SU-DHL-6 (cell line): ENCODE data around the gene TNFSF11.
"Not testable (repeated sequence)": the region's sequence is repeated elsewhere in the genome, so short reads cannot be mapped to it uniquely, and the experiment has no call there.

Experiments used
- H2AFZ ChIP-seq: fragments of 200-600 bp; sonication (generic); 2 replicates; pipeline ENCODE4 v1.6.1; 2014; ENCODE audit warnings: low read depth, mild to moderate bottlenecking, moderate library complexity, mixed read lengths, antibody characterized with exemption, low read length; ENCODE audit not compliant: severe bottlenecking
- H3F3A ChIP-seq: fragments of 200-600 bp; shearing (Covaris generic); 2 replicates; pipeline ENCODE4 v1.6.0; 2016; ENCODE audit warnings: antibody characterized with exemption, mild to moderate bottlenecking; ENCODE audit not compliant: insufficient read depth
- H3K27ac ChIP-seq: fragments of 200-600 bp; sonication (generic); 2 replicates; pipeline ENCODE4 v1.5.1; 2016; ENCODE audit warnings: low read depth, mild to moderate bottlenecking, low read length, moderate library complexity, mixed read lengths
- H3K27me3 ChIP-seq: fragments of 200-600 bp; sonication (generic), shearing (Covaris generic); 2 replicates; pipeline ENCODE4 v1.6.0; 2014; ENCODE audit warnings: mild to moderate bottlenecking, low read length
- H3K36me3 ChIP-seq: fragments of 200-600 bp; sonication (generic); 2 replicates; pipeline ENCODE4 v1.6.1; 2014; ENCODE audit warnings: mild to moderate bottlenecking, low read length, mixed read lengths
- H3K4me2 ChIP-seq: fragments of 300-600, 200-600 bp; shearing (Covaris generic), sonication (generic); 2 replicates; pipeline ENCODE4 v1.6.0; 2014; ENCODE audit warnings: low read length, low read depth, mild to moderate bottlenecking; ENCODE audit not compliant: poor library complexity, severe bottlenecking
- H3K4me3 ChIP-seq: fragments of 200-600 bp; sonication (generic); 2 replicates; pipeline ENCODE4 v1.5.1; 2014; ENCODE audit warnings: antibody characterized with exemption, low read length, mild to moderate bottlenecking, mixed read lengths; ENCODE audit not compliant: insufficient read depth, poor library complexity, severe bottlenecking
- H3K79me2 ChIP-seq: fragments of 200-600 bp; sonication (generic); 2 replicates; pipeline ENCODE4 v1.6.1; 2014; ENCODE audit warnings: mild to moderate bottlenecking, low read length, moderate library complexity; ENCODE audit not compliant: insufficient read depth
- H3K9ac ChIP-seq: fragments of 200-600 bp; sonication (generic); 2 replicates; pipeline ENCODE4 v1.7.0; 2014; ENCODE audit warnings: mild to moderate bottlenecking, low read length
- H3K9me2 ChIP-seq: fragments of 200-600 bp; sonication (generic); replicated peaks from 2 replicates; pipeline ENCODE4 v1.6.1; 2014; ENCODE audit warnings: low read length; ENCODE audit not compliant: insufficient read depth
- H3K9me3 ChIP-seq: fragments of 200-600 bp; sonication (generic); 2 replicates; pipeline ENCODE4 v1.6.1; 2014; ENCODE audit warnings: low read length, mixed read lengths; ENCODE audit not compliant: insufficient read depth
- H4K20me1 ChIP-seq: fragments of 200-600 bp; sonication (generic); 2 replicates; pipeline ENCODE4 v1.6.1; 2014; ENCODE audit warnings: low read depth, mild to moderate bottlenecking, antibody characterized with exemption, low read length, moderate library complexity, mixed read lengths
- EZH2phosphoT487 ChIP-seq: fragments of 200-600 bp; sonication (generic), shearing (Covaris generic); conservative IDR thresholded peaks from 2 replicates; pipeline ENCODE4 v1.6.1; 2018; ENCODE audit warnings: mild to moderate bottlenecking, antibody characterized with exemption, low read length, moderate library complexity, mixed read lengths
- TF ChIP-seq, protein P1 (sequence below): fragments of 200-600 bp; sonication (generic); IDR thresholded peaks from one replicate; pipeline ENCODE4 v1.5.1; 2017; ENCODE audit warnings: antibody characterized with exemption, mild to moderate bottlenecking, low read length, moderate library complexity; ENCODE audit not compliant: insufficient read depth, poor library complexity, severe bottlenecking

TNFSF11 gene

DNA sequence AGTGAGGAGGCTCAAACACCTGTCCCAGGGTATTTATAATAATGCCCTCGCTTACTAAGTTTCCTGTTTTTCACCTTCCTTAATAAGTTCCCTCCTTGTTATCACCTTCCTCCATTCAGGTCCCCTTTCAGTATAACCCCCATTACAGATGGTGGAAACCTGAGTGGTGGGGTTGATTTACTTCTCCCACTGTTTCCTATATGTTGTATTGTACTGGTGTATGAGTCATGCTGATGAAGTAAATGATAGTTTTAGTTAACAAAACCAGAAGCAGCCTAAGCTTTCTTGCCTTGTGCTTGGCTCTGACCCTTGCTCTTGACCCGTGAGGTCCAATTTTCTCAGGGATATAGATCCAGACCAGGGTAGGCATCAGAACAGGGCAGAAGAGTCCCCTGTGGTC is 22.3 kb upstream of the TNFSF11 start:
- Histone ChIP-seq H3K27ac (no peak overlapping the region), H3K36me3 (no peaks in the 10 kb centered on the region), H3K4me2 (no peak overlapping the region), H4K20me1 (no peaks in the 10 kb centered on the region), H3F3A (no peaks in the 10 kb centered on the region), H3K9me2 (no peaks in the 10 kb centered on the region), H3K4me3 (no peak overlapping the region), H3K9ac (no peak overlapping the region), H3K9me3 (no peaks in the 10 kb centered on the region), H3K79me2 (no peaks in the 10 kb centered on the region), H3K27me3 (no peaks in the 10 kb centered on the region; the same call in 1 of the 2 replicates), H2AFZ (no peak overlapping the region)
- no peak for TF ChIP-seq EZH2phosphoT487
- TF ChIP-seq, protein P1, sequence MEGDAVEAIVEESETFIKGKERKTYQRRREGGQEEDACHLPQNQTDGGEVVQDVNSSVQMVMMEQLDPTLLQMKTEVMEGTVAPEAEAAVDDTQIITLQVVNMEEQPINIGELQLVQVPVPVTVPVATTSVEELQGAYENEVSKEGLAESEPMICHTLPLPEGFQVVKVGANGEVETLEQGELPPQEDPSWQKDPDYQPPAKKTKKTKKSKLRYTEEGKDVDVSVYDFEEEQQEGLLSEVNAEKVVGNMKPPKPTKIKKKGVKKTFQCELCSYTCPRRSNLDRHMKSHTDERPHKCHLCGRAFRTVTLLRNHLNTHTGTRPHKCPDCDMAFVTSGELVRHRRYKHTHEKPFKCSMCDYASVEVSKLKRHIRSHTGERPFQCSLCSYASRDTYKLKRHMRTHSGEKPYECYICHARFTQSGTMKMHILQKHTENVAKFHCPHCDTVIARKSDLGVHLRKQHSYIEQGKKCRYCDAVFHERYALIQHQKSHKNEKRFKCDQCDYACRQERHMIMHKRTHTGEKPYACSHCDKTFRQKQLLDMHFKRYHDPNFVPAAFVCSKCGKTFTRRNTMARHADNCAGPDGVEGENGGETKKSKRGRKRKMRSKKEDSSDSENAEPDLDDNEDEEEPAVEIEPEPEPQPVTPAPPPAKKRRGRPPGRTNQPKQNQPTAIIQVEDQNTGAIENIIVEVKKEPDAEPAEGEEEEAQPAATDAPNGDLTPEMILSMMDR, result no peak

DNA sequence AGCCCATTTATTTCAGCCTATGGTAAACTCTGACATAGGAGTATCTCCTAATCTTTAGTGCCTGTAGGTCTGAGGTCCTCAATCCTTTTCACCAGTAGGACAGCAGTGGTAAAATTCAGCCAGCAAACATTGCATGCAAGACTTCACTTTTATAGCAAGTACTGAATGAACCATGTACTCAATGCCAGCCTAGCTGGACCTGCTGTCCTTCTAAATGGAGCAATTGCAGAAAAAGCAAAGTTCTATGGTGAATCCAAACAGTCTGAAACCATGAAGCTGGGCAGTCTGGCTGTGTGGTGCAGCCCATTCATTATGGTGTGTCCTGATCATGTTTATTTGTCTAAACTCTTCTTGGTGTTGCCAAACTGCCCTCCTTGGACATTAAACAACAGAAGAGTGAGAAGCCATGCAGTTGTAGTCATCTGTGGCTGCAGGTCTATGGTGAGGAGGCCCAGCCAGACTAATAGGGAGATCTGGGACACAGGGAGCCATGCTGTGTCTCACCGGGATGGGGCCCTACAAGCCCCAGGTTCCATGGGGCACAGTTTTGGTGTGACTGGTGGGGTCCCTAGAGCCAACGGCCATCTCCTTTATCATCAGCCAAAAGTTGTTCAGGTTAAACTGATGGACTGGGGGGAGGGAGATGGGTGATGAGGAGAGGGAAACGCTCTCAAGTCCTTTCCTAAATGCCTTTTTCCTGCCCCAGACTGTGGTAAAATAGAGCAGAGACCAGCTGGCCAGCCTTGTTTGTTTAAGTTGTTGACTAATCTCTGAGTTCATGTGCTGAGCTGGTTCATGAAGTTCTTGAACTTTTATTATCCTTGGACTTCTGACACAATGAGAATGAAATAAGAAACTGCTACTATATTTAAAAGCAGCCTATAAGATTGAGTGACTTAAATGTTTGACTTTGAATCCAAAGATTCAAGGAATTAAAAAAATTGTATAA is 20.6 kb upstream of the TNFSF11 start:
- Histone ChIP-seq H2AFZ (no peak overlapping the region), H3K9ac (no peak overlapping the region), H3K9me3 (no peaks in the 10 kb centered on the region), H3K36me3 (no peaks in the 10 kb centered on the region), H3K27me3 (no peaks in the 10 kb centered on the region; the same call in 1 of the 2 replicates), H3K79me2 (no peaks in the 10 kb centered on the region), H3F3A (no peaks in the 10 kb centered on the region), H3K4me2 (no peak overlapping the region), H4K20me1 (no peaks in the 10 kb centered on the region), H3K27ac (no peak overlapping the region), H3K9me2 (no peaks in the 10 kb centered on the region), H3K4me3 (no peak overlapping the region)
- no peak for TF ChIP-seq EZH2phosphoT487
- TF ChIP-seq, protein P1, result no peak

DNA sequence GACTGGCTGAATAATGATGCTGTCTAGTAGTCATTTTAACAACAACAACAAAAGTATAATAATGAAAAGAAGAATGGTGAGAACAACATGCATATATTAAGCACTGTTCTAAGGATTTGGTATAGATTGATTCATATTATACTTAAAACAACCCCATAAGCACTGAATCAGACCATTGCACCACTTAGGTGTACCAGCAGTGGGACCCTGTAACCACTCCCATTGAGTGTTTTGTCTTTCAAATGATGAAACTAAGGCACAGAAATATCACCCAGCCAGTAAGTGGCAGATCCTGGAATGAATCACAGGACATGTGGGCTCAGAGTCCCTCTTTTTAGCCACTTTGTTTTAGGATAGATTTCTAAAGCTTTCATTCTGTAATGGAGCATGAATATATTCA is 14.9 kb upstream of the TNFSF11 start:
- H3K4me2 ChIP-seq, result no peak overlapping the region
- no peak overlapping the region for H3K4me3 ChIP-seq
- H3K27me3 ChIP-seq, result no peaks in the 10 kb centered on the region
- H3K9me3 ChIP-seq, result no peaks in the 10 kb centered on the region
- no peak overlapping the region for H2AFZ ChIP-seq
- H3K9me2 ChIP-seq, result no peaks in the 10 kb centered on the region
- TF ChIP-seq EZH2phosphoT487, result no peak
- TF ChIP-seq, protein P1, result no peak
- no peak overlapping the region for H3K27ac ChIP-seq
- H3K36me3 ChIP-seq, result no peaks in the 10 kb centered on the region
- H3K9ac ChIP-seq, result no peak overlapping the region
- H3F3A ChIP-seq, result no peaks in the 10 kb centered on the region
- no peaks in the 10 kb centered on the region for H3K79me2 ChIP-seq
- no peaks in the 10 kb centered on the region for H4K20me1 ChIP-seq

DNA sequence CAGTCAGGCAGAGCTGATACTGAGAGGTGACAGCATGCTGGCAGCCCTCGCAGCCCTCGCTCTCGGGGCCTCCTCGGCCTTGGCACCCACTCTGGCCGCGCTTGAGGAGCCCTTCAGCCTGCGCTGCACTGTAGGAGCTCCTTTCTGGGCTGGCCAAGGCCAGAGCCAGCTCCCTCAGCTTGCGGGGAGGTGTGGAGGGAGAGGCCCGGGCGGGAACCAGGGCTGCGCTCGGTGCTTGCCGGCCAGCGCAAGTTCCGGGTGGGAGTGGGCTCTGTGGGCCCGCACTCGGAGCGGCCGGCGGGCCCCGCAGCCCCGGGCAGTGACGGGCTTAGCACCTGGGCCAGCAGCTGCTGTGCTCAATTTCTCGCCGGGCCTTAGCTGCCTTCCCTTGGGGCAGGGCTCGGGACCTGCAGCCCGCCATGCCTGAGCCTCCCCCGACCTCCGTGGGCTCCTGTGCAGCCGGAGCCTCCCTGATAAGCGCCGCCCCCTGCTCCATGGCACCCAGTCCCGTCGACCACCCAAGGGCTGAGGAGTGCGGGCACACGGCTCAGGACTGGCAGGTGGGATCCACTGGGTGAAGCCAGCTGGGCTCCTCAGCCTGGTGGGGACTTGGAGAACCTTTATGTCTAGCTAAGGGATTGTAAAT is 14.3 kb upstream of the TNFSF11 start:
- not testable (repeated sequence) for H3K36me3 ChIP-seq, H3K9ac ChIP-seq, H3F3A ChIP-seq, H3K27ac ChIP-seq, H3K4me2 ChIP-seq, H4K20me1 ChIP-seq, H2AFZ ChIP-seq, H3K9me2 ChIP-seq, H3K79me2 ChIP-seq, H3K9me3 ChIP-seq, H3K4me3 ChIP-seq, H3K27me3 ChIP-seq

DNA sequence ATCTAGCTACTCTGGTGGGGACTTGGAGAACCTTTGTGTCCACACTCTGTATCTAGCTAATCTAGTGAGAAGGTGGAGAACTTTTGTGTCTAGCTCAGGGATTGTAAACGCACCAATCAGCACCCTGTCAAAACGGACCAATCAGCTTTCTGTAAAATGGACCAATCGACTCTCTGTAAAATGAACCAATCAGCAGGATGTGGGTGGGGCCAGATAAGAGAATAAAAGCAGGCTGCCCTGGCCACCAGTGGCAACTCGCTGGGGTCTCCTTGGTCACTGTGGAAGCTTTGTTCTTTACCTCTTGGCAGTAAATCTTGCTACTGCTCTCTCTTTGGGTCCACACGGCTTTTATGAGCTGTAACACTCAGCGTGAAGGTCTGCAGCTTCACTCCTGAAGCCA is 13.6 kb upstream of the TNFSF11 start:
- not testable (repeated sequence) for H3K27me3 ChIP-seq, H4K20me1 ChIP-seq, H3K9me3 ChIP-seq, H3K9me2 ChIP-seq, H3K4me2 ChIP-seq, H2AFZ ChIP-seq, H3K9ac ChIP-seq, H3K27ac ChIP-seq, H3K36me3 ChIP-seq, H3K4me3 ChIP-seq, H3K79me2 ChIP-seq, H3F3A ChIP-seq
